Measurements from ENCODE around the gene MBOAT1.

DNA sequence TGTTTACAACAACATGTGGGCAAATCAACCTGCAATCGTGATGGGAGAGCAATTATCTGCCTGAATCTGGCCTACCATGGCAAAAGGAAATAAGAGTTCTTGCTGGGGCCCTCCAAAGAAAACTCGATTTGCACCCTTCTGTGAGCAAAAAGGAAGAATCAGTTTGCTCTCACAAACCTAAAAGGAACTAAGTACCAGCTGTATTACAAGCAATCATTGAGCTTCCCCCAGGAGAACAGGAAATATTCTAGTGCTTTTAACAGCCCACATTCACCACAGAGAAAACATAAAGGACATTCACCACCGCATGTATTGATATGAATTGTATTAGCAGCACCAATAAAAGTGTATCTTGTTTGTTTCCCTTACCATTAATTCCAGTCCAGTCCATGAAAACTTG lies 75.0 kb downstream of the MBOAT1 start:
- TF ChIP-seq, protein P1, sequence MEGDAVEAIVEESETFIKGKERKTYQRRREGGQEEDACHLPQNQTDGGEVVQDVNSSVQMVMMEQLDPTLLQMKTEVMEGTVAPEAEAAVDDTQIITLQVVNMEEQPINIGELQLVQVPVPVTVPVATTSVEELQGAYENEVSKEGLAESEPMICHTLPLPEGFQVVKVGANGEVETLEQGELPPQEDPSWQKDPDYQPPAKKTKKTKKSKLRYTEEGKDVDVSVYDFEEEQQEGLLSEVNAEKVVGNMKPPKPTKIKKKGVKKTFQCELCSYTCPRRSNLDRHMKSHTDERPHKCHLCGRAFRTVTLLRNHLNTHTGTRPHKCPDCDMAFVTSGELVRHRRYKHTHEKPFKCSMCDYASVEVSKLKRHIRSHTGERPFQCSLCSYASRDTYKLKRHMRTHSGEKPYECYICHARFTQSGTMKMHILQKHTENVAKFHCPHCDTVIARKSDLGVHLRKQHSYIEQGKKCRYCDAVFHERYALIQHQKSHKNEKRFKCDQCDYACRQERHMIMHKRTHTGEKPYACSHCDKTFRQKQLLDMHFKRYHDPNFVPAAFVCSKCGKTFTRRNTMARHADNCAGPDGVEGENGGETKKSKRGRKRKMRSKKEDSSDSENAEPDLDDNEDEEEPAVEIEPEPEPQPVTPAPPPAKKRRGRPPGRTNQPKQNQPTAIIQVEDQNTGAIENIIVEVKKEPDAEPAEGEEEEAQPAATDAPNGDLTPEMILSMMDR (IDR thresholded peaks at IDR 0.05; ENCODE audit: insufficient read depth, low read depth, low read length), result no peak
- no peak for TF ChIP-seq EZH2 (IDR thresholded peaks at IDR 0.05; ENCODE audit: insufficient read depth, low read length)

Data from astrocyte (in vitro differentiated cells and primary cell).